HG02885 (cell line): ENCODE results near the gene TCERG1L.
"Not testable (repeated sequence)": the region's sequence is repeated elsewhere in the genome, so short reads cannot be mapped to it uniquely, and the experiment has no call there.

Source experiments
- ATAC-seq: cut with Tn5 transposase; IDR thresholded peaks from one replicate; pipeline ENCODE4 v1.9.1; 2021; ENCODE audit warnings: mild to moderate bottlenecking; ENCODE audit not compliant: unreplicated experiment, poor library complexity

Gene TCERG1L

DNA sequence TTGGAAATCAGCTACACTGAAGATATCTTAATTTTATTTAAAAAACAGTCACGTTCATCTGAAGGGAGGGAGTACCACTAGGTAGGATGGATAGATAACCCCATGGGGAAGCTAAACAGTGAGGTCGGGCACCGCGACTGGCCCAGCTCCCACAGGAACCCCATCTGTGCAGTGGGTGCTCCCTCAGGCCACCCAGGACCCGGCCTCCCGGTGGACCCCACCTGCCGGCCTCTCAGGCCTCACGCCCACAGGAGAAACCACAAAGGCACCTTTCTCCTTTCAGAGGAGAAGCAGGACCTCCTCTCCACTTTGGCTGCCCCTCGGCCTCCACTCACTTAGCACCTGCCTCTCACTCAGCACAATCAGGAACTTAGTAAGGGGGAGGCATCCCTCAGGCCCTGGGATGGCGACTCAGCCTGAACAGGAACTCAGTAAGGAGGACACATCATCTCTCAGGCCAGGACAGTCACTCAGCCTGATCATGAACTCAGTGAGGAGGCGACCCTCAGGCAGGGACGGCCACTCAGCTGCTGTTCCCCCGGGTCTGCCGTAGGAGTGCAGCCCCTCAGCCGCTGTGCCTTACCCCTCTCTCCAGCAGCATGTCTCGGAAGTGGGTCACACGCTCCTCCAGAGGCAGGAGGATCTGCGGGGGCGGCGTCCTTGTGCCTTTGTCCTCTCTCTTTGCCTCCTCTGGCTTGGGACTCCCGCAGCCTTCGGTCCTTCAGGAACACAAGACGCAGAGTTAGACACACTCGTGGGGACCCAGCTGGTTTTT lies 195.1 kb downstream of the TCERG1L start:
- ATAC-seq = no peak

GRCh38 chr10:131115801-131116200 lies 195.7 kb downstream of the TCERG1L start:
- no peak for ATAC-seq

GRCh38 chr10:131115321-131115720 lies 196.2 kb downstream of the TCERG1L start:
- no peak for ATAC-seq

GRCh38 chr10:131114846-131115245 lies 196.7 kb downstream of the TCERG1L start:
- ATAC-seq = no peak

- no peak for ATAC-seq
Observed at GRCh38 chr10:131113709-131114291, 197.7 kb downstream of the TCERG1L start.

DNA sequence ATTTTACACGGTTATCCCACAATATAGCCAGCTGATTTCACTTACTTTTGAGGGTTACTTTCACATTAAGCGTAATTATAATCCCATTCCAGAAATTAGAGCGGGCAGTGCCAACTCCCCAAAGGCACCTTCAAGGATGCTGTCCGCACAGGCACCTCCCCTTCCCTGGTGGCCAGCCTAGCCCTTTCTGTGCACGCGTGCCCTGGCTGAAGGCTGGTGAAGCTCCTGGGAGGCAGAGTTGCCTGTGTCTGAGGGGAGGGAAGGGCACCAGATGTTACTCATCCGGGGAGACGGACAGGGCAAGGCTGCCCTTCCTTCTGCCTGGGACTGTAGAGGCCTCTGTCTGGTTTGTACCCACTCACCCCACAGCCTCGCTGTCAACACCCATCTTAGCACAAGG lies 198.4 kb downstream of the TCERG1L start:
- no peak for ATAC-seq

- ATAC-seq = no peak
Observed at GRCh38 chr10:131112691-131113090, 198.8 kb downstream of the TCERG1L start.

DNA sequence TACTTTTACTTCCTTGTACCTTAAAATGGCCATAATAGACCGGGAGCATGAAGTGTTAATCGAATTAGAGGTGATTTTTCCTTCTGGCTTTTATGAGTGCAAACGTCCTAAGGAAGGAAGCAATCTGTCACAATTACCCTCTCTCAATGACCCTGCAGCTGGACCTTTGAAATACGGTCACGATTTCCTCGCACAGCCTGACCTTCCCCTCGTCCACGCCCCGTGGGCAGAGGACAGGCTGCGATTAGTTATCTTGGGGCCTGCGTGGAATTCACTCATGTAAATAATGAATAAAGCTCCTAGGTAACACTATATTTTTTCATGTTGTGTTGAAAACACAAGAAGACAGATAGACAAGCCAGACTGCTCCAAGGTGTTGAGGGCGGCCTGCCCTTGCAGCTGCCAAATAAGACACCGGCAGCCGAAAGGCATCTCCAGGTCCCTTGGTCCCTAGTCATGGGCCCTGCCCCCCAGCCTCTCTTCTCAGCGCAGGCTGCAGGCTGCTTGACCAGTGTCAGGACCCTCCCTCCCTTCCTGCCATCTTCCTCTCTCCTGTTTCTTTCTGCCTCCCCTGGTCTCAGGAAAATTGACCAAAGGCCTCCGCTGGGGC lies 199.9 kb downstream of the TCERG1L start:
- ATAC-seq = no peak

GRCh38 chr10:131111007-131111406 lies 200.5 kb downstream of the TCERG1L start:
- ATAC-seq = no peak

GRCh38 chr10:131110241-131110783 lies 201.2 kb downstream of the TCERG1L start:
- no peak for ATAC-seq

DNA sequence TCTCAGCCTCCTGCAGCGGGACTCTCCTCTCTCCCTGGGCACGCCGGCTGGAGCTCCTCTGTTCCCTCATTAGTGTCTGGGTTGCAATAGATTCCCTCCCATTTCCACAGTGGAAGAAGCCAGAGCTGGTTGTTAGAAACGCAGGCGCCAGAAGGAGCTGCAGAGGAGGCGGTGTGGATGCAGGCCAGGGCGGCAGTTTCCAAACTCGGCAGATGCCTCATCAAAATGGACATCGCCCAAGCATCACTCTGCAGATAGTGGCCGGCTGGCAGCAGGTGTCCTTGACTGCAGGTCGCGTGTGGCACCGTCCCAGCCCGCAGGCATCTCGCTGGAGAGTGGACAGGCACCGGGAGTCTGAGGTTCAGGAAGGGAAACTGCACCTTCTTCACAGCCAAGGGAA lies 201.8 kb downstream of the TCERG1L start:
- no peak for ATAC-seq

- ATAC-seq = no peak
Observed at GRCh38 chr10:131109291-131109690, 202.2 kb downstream of the TCERG1L start.

GRCh38 chr10:131107970-131108369 lies 203.6 kb downstream of the TCERG1L start:
- no peak for ATAC-seq

DNA sequence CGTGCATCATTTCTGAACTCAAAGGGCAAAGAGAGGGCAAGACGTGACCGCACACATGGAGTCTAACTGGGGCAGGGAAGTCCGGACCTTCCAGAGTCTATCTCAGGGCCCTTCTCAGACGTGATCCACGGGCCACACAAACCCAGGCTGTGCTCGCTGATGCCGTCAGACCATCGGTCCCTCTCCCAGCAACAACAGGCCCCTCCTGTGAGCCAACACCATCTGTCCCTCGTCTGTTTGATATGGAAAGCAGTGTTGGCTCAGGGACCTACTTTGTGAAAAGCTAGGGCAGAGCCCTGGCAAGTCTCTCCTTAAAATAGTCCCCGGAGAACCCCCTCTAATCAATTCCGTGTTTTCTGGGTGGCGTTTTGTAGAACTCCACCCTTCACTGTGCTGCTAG lies 208.8 kb downstream of the TCERG1L start:
- ATAC-seq = no peak

GRCh38 chr10:131102147-131102546 lies 209.4 kb downstream of the TCERG1L start:
- no peak for ATAC-seq

GRCh38 chr10:131100418-131101410 lies 210.8 kb downstream of the TCERG1L start:
- not testable (repeated sequence) for ATAC-seq

DNA sequence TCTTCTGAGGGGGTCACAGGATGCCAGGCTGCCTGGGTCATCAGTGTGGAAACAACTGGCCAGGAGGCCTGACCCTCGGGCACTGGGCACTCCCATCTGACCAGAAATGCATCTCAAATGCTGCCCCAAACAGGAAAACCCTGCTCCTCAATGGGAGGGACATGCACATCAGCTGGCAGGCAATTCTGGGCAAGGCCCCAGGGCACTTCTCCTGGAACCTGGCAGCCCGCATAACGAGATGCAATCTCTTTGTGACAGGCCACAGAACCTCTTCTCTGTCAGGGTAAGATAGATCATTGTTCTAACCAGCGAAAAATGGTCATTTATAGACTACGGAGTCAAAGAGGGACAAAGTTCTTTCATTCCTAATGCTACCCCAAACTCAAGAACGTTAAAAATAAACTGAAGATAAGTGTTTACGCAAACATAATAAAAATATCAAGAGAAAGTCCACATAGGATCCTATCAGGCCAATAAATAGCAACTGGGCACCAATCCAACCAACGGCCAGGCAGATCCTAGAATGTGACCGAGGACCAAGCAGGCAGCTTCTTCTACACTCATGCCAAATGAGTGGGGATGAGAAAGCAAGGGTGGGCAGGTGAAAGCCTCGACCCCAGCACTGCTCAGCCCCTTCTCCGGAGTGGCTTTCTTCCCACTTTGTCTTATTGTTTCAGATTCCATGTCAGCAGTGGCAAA lies 212.3 kb downstream of the TCERG1L start:
- no peak for ATAC-seq

- no peak for ATAC-seq
Observed at GRCh38 chr10:131098416-131098952, 213.0 kb downstream of the TCERG1L start.

GRCh38 chr10:131096031-131096430 lies 215.5 kb downstream of the TCERG1L start:
- no peak for ATAC-seq

DNA sequence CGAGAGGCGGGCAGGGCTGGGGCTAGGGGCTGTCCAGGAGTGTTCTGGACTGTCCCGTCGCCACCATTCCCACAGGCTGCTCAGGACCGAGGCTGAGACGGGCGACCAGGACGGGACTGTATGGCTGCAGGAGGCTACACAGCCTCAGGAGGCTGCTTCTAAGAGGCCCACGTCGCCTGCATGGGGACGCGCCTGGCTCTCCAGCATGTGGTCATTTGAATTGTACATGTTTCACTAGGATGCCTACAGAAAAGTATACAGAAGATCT lies 216.3 kb downstream of the TCERG1L start:
- ATAC-seq = no peak
